B cell (primary cell): ENCODE results near the gene AGL. TPM values are rescaled to one million over a fixed set of nuclear protein-coding genes. Genes with fewer than 3 reads are reported as not detected.

Source experiments
- ATAC-seq: fragments of 200-7000 bp; cut with Tn5 transposase; one replicate; pipeline ENCODE4 v1.10.0; 2021; ENCODE audit warnings: low read depth, mild to moderate bottlenecking, moderate number of reproducible peaks, moderate library complexity
- CTCF ChIA-PET: fragments of 350-600 bp; sonication (Branson Sonifier 250); formaldehyde crosslinking; loops from one replicate; lab custom pipeline; 2021; ENCODE audit warnings: antibody characterized with exemption, inconsistent platforms; lab: Charles Lee
- POLR2A ChIA-PET: fragments of 350-600 bp; sonication (Branson Sonifier 250); formaldehyde crosslinking; loops from one replicate; lab custom pipeline; 2021; ENCODE audit warnings: antibody characterized with exemption; lab: Charles Lee
- DNase-seq: peaks from one replicate; pipeline ENCODE4 v3.0.0; 2013
- H2AFZ ChIP-seq: 2 replicates; pipeline ENCODE4 v1.6.1; 2012; ENCODE audit warnings: mild to moderate bottlenecking, low read depth, low read length; ENCODE audit not compliant: insufficient read depth, poor library complexity, severe bottlenecking
- H3K27ac ChIP-seq, 2 donors: 1 replicate in 1 of 2; 2 replicates in 1 of 2; pipeline ENCODE4 v1.5.1; 2012 to 2013; ENCODE audit warnings: low read length in 2 of 2, mild to moderate bottlenecking in 2 of 2, moderate library complexity in 1 of 2
- H3K27me3 ChIP-seq, 4 experiments: fragments of 200-600 bp in 1 of 4; sonication (generic) in 1 of 4; replicated peaks in 1 of 4; 1 replicate in 2 of 4; 2 replicates in 2 of 4; pipeline versions ENCODE4 v1.6.1 to v1.7.0; 2013 to 2016; ENCODE audit warnings: low read length in 3 of 4, mild to moderate bottlenecking in 2 of 4, mixed read lengths in 1 of 4, moderate library complexity in 1 of 4; ENCODE audit not compliant: insufficient read depth in 4 of 4, control insufficient read depth in 3 of 4; ENCODE audit errors: control extremely low read depth in 1 of 4
- H3K36me3 ChIP-seq, 2 experiments: replicated peaks in 1 of 2; 1 replicate in 1 of 2; 2 replicates in 1 of 2; pipeline versions ENCODE4 v1.6.1 to v1.7.1; 2013; ENCODE audit warnings: low read length in 1 of 2; ENCODE audit not compliant: insufficient read depth in 2 of 2, control insufficient read depth in 1 of 2; ENCODE audit errors: control extremely low read depth in 1 of 2, extremely low read depth in 1 of 2
- H3K4me1 ChIP-seq, 2 donors: fragments of 200-600 bp in 1 of 2; sonication (generic) in 1 of 2; 1 replicate in 1 of 2; 2 replicates in 1 of 2; pipeline versions ENCODE4 v1.5.1 to v1.6.1; 2013 to 2017; ENCODE audit warnings: low read length in 2 of 2; ENCODE audit not compliant: control insufficient read depth in 2 of 2, insufficient read depth in 2 of 2
- H3K4me2 ChIP-seq: replicated peaks from 2 replicates; pipeline ENCODE3; 2012; ENCODE audit warnings: mild to moderate bottlenecking, low read depth, low read length; ENCODE audit not compliant: poor library complexity, severe bottlenecking
- H3K4me3 ChIP-seq, 5 experiments: fragments of 200-600 bp in 1 of 5; sonication (generic) in 1 of 5; 1 replicate in 3 of 5; 2 replicates in 2 of 5; pipeline versions ENCODE4 v1.5.1 to v1.7.0; 2011 to 2016; ENCODE audit warnings: low read length in 4 of 5, mild to moderate bottlenecking in 4 of 5, low read depth in 2 of 5, control low read depth in 1 of 5, moderate library complexity in 1 of 5; ENCODE audit not compliant: insufficient read depth in 1 of 5; ENCODE audit errors: control extremely low read depth in 1 of 5, extremely low read depth in 1 of 5
- H3K79me2 ChIP-seq: fragments of 200-600 bp; sonication (generic); one replicate; pipeline ENCODE4 v1.6.0; 2016; ENCODE audit warnings: low read length; ENCODE audit not compliant: control insufficient read depth, insufficient read depth
- H3K9ac ChIP-seq: fragments of 200-600 bp; sonication (generic); 2 replicates; pipeline ENCODE4 v1.6.1; 2017; ENCODE audit warnings: mild to moderate bottlenecking, low read length, moderate library complexity
- H3K9me3 ChIP-seq, 3 donors: one replicate each; pipeline versions ENCODE4 v1.6.1 to v1.7.1; 2013; ENCODE audit warnings: low read length in 2 of 3; ENCODE audit not compliant: control insufficient read depth in 2 of 3, insufficient read depth in 1 of 3; ENCODE audit errors: control extremely low read depth in 1 of 3
- H4K20me1 ChIP-seq: 2 replicates; pipeline ENCODE4 v1.6.0; 2012; ENCODE audit warnings: mild to moderate bottlenecking, low read length; ENCODE audit not compliant: insufficient read depth, control insufficient read depth, poor library complexity, severe bottlenecking
- H3K27ac Mint-ChIP-seq: one replicate; pipeline ENCODE4 v1.8.0; 2021; ENCODE audit warnings: mixed read lengths
- H3K27me3 Mint-ChIP-seq: one replicate; pipeline ENCODE4 v1.8.0; 2021; ENCODE audit warnings: mixed read lengths
- H3K4me1 Mint-ChIP-seq: one replicate; pipeline ENCODE4 v1.8.0; 2021; ENCODE audit warnings: mixed read lengths
- H3K4me3 Mint-ChIP-seq: one replicate; pipeline ENCODE4 v1.8.0; 2021; ENCODE audit warnings: mixed read lengths
- H3K9me3 Mint-ChIP-seq: one replicate; pipeline ENCODE4 v1.8.0; 2022; ENCODE audit warnings: mixed read lengths; ENCODE audit not compliant: insufficient read depth
- EZH2 ChIP-seq: IDR thresholded peaks from 2 replicates; pipeline ENCODE4 v1.6.1; 2012; ENCODE audit warnings: borderline replicate concordance, low read depth, mild to moderate bottlenecking, moderate library complexity, low read length; ENCODE audit not compliant: insufficient read depth, poor library complexity, severe bottlenecking
- WGBS: methylation state at CpG from one replicate; pipeline ENCODE4 v1.1.5; 2013; ENCODE audit warnings: missing lambda C conversion rate; ENCODE audit not compliant: insufficient coverage; 5-methylcytosine and 5-hydroxymethylcytosine counted together
- intact Hi-C: fragments of 100-400 bp; cut with micrococcal nuclease; formaldehyde crosslinking; loops from one replicate; pipeline ENCODE4 v1.10.0; 2022
- polyA plus RNA-seq: library from polyadenylated mRNA; depleted of rRNA; stranded (reverse); fragments of >200 nt; gene quantifications from 2 replicates; pipeline ENCODE4 v1.2.3, GENCODE V29; 2012
- total RNA-seq, 2 donors: library from RNA; stranded (reverse); fragments of 120-200 nt in 1 of 2; gene quantifications; 1 replicate in 1 of 2; 2 replicates in 1 of 2; pipeline versions ENCODE4 v1.2.3 to v1.2.4, GENCODE V29; 2013 to 2022
- TF ChIP-seq, protein P1 (sequence below): fragments of 200-600 bp; IDR thresholded peaks from one replicate; pipeline ENCODE4 v1.8.0; 2022; ENCODE audit warnings: antibody characterized with exemption, mild to moderate bottlenecking

The AGL gene
- total and polyA plus RNA-seq, 2 donors (not counting 1 experiment from before 2014, with no cell fraction given) = 3.2 to 18.7 TPM

- TF ChIP-seq, protein P1, sequence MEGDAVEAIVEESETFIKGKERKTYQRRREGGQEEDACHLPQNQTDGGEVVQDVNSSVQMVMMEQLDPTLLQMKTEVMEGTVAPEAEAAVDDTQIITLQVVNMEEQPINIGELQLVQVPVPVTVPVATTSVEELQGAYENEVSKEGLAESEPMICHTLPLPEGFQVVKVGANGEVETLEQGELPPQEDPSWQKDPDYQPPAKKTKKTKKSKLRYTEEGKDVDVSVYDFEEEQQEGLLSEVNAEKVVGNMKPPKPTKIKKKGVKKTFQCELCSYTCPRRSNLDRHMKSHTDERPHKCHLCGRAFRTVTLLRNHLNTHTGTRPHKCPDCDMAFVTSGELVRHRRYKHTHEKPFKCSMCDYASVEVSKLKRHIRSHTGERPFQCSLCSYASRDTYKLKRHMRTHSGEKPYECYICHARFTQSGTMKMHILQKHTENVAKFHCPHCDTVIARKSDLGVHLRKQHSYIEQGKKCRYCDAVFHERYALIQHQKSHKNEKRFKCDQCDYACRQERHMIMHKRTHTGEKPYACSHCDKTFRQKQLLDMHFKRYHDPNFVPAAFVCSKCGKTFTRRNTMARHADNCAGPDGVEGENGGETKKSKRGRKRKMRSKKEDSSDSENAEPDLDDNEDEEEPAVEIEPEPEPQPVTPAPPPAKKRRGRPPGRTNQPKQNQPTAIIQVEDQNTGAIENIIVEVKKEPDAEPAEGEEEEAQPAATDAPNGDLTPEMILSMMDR = no peak
- TF ChIP-seq EZH2 = no peak
- Histone ChIP-seq H2AFZ (no peak overlapping the region), H4K20me1 (no peaks in the 10 kb centered on the region), H3K4me1 (no peaks in the 10 kb centered on the region), H3K4me3 (no peak overlapping the region), H3K9ac (no peak overlapping the region), H3K4me2 (no peak overlapping the region), H3K27me3 (no peaks in the 10 kb centered on the region), H3K27ac (no peak overlapping the region), H3K9me3 (peaks cover 0 to 6% (median 4%) of the 10 kb centered on the region in 3 donors), H3K79me2 (peaks cover under 1% of the 10 kb centered on the region), H3K36me3 (peaks cover 8 to 28% of the 10 kb centered on the region in 2 experiments)
- H3K27me3 Mint-ChIP-seq = no peaks in the 10 kb centered on the region
- peaks cover 2% of the 10 kb centered on the region for H3K9me3 Mint-ChIP-seq
- DNase-seq (no peak), ATAC-seq (no peak)
- intact Hi-C loops = loop anchor here (10.0 kb wide), 1 partner anchor 387 kb away; the partner anchor contains the start of gene DBT
- CTCF ChIA-PET = no interaction called here
- no peak overlapping the region for H3K27ac Mint-ChIP-seq
- no peak overlapping the region for H3K4me3 Mint-ChIP-seq
- 100% methylated on average over 2 of the region's 2 CpGs for WGBS
- no peaks in the 10 kb centered on the region for H3K4me1 Mint-ChIP-seq
- POLR2A ChIA-PET = no interaction called here
Observed at GRCh38 chr1:99858286-99858685, 8.1 kb downstream of the AGL start.

DNA sequence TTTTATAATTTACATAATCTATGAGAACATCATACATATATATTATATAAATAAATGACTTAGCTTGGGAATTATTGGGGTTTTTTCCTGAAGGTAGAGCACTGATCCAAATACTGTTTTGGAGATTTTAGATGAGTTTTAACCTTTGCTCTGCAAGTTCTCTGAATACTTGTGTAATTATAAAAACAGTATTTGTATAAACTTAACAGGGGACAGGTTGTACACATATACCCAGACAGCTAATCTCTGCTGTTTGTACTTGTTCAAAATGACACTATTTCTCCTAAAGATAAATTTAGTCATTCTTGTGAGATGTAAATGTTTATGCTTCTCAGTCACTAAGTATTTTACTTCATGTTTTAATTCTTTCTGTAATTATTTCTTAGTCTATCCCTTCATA, 8.7 kb downstream of the AGL start:
- Mint-ChIP-seq H3K4me1 (no peaks in the 10 kb centered on the region), H3K9me3 (peaks cover 2% of the 10 kb centered on the region), H3K27me3 (no peaks in the 10 kb centered on the region), H3K27ac (no peak overlapping the region), H3K4me3 (no peak overlapping the region)
- Histone ChIP-seq H3K27ac (no peak overlapping the region), H3K4me3 (no peak overlapping the region), H3K9me3 (peaks cover 0 to 6% (median 4%) of the 10 kb centered on the region in 3 donors), H3K36me3 (peaks cover 6 to 30% of the 10 kb centered on the region in 2 experiments), H3K4me1 (no peaks in the 10 kb centered on the region), H3K9ac (no peak overlapping the region), H3K4me2 (no peak overlapping the region), H2AFZ (no peak overlapping the region), H3K79me2 (no peaks in the 10 kb centered on the region), H3K27me3 (no peaks in the 10 kb centered on the region), H4K20me1 (no peaks in the 10 kb centered on the region)
- ChIA-PET CTCF (no interaction called here), POLR2A (interaction anchor here (0.7 kb wide), 1 partner anchor 556 kb away, joined by 5 read pairs; no protein-coding TSS in a partner anchor)
- intact Hi-C loops = loop anchor here (10.0 kb wide), 1 partner anchor 386 kb away; the partner anchor contains the start of gene DBT
- no peak for TF ChIP-seq EZH2
- TF ChIP-seq, protein P1 = no peak
- DNase-seq (no peak), ATAC-seq (no peak)
